ENCODE data around the gene DPY30. TPM values are rescaled to one million over a fixed set of nuclear protein-coding genes. Genes with fewer than 3 reads are reported as not detected.

Gene DPY30
- total RNA-seq, 2 experiments from 2014 or later = 47.9 to 61.4 TPM

DNA sequence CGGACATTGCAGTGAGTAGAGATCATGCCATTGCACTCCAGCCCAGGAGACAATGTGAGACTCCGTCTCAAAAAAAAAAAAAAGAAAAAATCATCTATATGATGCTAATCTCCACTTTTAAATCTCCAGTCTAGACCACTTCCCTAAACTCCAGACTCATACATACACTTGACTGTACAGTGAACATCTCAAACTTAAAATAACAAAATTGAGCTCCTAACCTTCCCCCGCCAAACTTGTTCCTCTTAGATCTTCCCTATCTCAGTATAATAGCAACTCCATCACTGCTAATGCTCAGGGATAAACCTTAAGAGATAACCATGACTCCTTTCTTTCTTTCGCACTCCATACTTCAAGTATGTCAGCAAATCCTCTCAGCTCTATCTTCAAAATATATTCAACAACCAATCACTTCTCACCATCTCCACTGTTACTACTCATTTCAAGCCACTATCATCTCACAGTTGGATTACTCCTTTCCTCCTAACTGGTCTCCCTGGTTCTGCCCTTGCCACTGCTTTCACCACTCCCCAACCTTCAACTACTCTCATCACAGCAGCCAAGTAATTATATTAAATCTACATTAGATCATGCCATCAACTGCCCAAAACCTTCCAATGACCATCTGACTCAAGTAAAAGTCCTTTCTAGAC, 40.7 kb downstream of the DPY30 start:
- intact Hi-C loops (cut with micrococcal nuclease; ENCODE audit: unreplicated experiment) = no loop called here
- Histone ChIP-seq H3K4me1 (ENCODE audit: insufficient read depth, low read length, poor library complexity, severe bottlenecking) (peaks cover 10% of the 10 kb centered on the region), H3K9me2 (ENCODE audit: insufficient read depth, low read length) (no peaks in the 10 kb centered on the region), H2AFZ (ENCODE audit: low read length) (no peak overlapping the region), H3K27ac (ENCODE audit: low read depth, low read length, poor library complexity, severe bottlenecking) (no peak overlapping the region), H3K9me3 (ENCODE audit: low read length) (no peaks in the 10 kb centered on the region), H3K4me2 (ENCODE audit: low read length) (0 out of 2 replicates have a peak overlapping the region, but pooled peaks have one; percentile 10), H3K4me3 (ENCODE audit: low read depth, low read length, poor library complexity, severe bottlenecking) (no peak overlapping the region), H3K79me2 (ENCODE audit: insufficient read depth, low read depth, low read length) (peaks cover 97% of the 10 kb centered on the region), H3K36me3 (ENCODE audit: insufficient read depth, low read length) (peaks cover 4% of the 10 kb centered on the region; the same call in 1 of the 2 replicates), H4K20me1 (ENCODE audit: insufficient read depth, low read length) (0 out of 2 replicates have a peak, but pooled peaks cover 19% of the 10 kb centered on the region)
- no TSS peak for BruUV-seq (replicated peaks)
- ChIA-PET CTCF (ENCODE audit: unreplicated experiment) (no interaction called here), POLR2A (interaction anchor here (0.7 to 1.3 kb wide), 6 partner anchors 9 to 183 kb away, joined by 3 to 7 read pairs (median 4); no protein-coding TSS in a partner anchor)
- no peak for DNase-seq (ENCODE audit: low spot score)
- TF ChIP-seq EZH2phosphoT487 (IDR thresholded peaks at IDR 0.05; ENCODE audit: borderline replicate concordance, low read depth, low read length) = no peak
- TF ChIP-seq, protein P1, sequence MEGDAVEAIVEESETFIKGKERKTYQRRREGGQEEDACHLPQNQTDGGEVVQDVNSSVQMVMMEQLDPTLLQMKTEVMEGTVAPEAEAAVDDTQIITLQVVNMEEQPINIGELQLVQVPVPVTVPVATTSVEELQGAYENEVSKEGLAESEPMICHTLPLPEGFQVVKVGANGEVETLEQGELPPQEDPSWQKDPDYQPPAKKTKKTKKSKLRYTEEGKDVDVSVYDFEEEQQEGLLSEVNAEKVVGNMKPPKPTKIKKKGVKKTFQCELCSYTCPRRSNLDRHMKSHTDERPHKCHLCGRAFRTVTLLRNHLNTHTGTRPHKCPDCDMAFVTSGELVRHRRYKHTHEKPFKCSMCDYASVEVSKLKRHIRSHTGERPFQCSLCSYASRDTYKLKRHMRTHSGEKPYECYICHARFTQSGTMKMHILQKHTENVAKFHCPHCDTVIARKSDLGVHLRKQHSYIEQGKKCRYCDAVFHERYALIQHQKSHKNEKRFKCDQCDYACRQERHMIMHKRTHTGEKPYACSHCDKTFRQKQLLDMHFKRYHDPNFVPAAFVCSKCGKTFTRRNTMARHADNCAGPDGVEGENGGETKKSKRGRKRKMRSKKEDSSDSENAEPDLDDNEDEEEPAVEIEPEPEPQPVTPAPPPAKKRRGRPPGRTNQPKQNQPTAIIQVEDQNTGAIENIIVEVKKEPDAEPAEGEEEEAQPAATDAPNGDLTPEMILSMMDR (conservative IDR thresholded peaks at IDR 0.05; ENCODE audit: low read length) = no peak

- peaks cover 10% of the 10 kb centered on the region for H3K4me1 ChIP-seq (ENCODE audit: insufficient read depth, low read length, poor library complexity, severe bottlenecking)
- H4K20me1 ChIP-seq (ENCODE audit: insufficient read depth, low read length) = 0 out of 2 replicates have a peak, but pooled peaks cover 10% of the 10 kb centered on the region
- peak overlapping the region; percentile 10; the same call in 1 of the 2 replicates for H3K4me2 ChIP-seq (ENCODE audit: low read length)
- H3K36me3 ChIP-seq (ENCODE audit: insufficient read depth, low read length) = peaks cover 4% of the 10 kb centered on the region; the same call in 1 of the 2 replicates
- intact Hi-C loops (cut with micrococcal nuclease; ENCODE audit: unreplicated experiment) = no loop called here
- H2AFZ ChIP-seq (ENCODE audit: low read length) = no peak overlapping the region
- H3K9me2 ChIP-seq (ENCODE audit: insufficient read depth, low read length) = no peaks in the 10 kb centered on the region
- peak; percentile 19 for DNase-seq (ENCODE audit: low spot score)
- TF ChIP-seq, protein P1 (conservative IDR thresholded peaks at IDR 0.05; ENCODE audit: low read length) = no peak
- TF ChIP-seq EZH2phosphoT487 (IDR thresholded peaks at IDR 0.05; ENCODE audit: borderline replicate concordance, low read depth, low read length) = no peak
- H3K27ac ChIP-seq (ENCODE audit: low read depth, low read length, poor library complexity, severe bottlenecking) = no peak overlapping the region
- ChIA-PET POLR2A (interaction anchor here (0.5 to 1.3 kb wide), 2 partner anchors 11 to 22 kb away, joined by 3 to 7 read pairs; no protein-coding TSS in a partner anchor), CTCF (ENCODE audit: unreplicated experiment) (no interaction called here)
- H3K79me2 ChIP-seq (ENCODE audit: insufficient read depth, low read depth, low read length) = peaks cover 97% of the 10 kb centered on the region
- BruUV-seq (replicated peaks) = no TSS peak
- no peak overlapping the region for H3K4me3 ChIP-seq (ENCODE audit: low read depth, low read length, poor library complexity, severe bottlenecking)
- no peaks in the 10 kb centered on the region for H3K9me3 ChIP-seq (ENCODE audit: low read length)
These were observed 42.0 kb downstream of the DPY30 start for GRCh38 chr2:31997653-31998052.

All from OCI-LY7 (cell line).